Measurements from ENCODE around the gene ASTL. TPM values are rescaled to one million over a fixed set of nuclear protein-coding genes. Genes with fewer than 3 reads are reported as not detected.
"Not testable (repeated sequence)": the region's sequence is repeated elsewhere in the genome, so short reads cannot be mapped to it uniquely, and the experiment has no call there.

Gene ASTL
- total RNA-seq, 3 donors from 2014 or later (not counting 1 experiment from before 2014, with no cell fraction given) = 5.5 to 11.3 (median 8.8) TPM

DNA sequence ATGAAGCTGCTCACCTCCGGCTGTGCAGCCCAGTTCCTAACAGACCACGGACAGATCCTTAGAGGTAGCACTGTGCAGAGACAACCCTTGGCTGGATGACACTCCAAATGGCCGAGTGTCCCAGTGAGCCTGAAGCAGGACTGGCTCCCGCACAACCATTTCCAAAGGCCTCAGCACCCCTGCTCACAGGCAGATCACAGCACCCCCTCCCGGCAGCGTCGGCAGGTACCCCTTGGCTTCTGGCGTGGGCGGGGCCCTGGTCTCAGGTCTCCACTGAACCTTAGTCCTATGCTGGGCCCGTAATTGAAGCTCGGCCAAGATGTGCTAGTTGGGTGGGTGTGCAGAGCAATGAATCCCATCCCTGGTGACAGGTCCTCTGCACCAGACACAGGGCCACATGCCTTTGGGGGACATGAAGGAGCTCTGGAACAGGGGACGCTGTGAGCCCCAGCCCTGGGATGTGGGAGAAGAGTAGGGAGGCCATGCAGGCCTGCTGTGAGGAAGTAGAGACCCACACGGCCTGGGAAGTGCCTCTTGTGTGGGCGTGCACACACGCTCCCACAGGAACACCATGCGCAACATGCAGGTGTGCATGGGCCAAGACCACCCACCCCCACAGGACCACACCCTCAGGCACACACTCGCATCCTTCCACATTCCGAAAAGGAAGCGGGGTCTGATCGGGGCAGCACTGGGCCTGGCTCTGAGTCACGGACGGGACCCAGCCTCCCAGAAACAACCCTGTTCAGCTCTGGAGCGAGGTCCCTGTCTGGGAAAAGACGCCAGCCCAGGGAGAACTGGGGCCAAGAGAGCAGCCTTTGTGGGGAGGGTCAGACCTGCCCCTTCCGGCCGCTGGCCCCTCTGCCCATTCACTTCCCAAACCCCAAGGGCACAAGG is 4.2 kb upstream of the ASTL start:
- intact Hi-C loops (cut with micrococcal nuclease) = no loop called here
- H3K27me3 ChIP-seq (ENCODE audit: control insufficient read depth, insufficient read depth, low read length) = no peaks in the 10 kb centered on the region
- peak overlapping the region; percentile 94 for H3K4me3 Mint-ChIP-seq
- no peaks in the 10 kb centered on the region for H3K27me3 Mint-ChIP-seq (ENCODE audit: low read depth in 2 of 2)
- H3K9me3 Mint-ChIP-seq = no peaks in the 10 kb centered on the region
- peaks cover 76% of the 10 kb centered on the region for H3K4me1 ChIP-seq (ENCODE audit: control insufficient read depth, insufficient read depth, low read length)
- H3K27ac ChIP-seq (ENCODE audit: low read length) = peak overlapping the region; percentile 35
- H3K4me1 Mint-ChIP-seq = peaks cover 21 to 64% of the 10 kb centered on the region in 2 donors
- ATAC-seq = no peak
- no peaks in the 10 kb centered on the region for H3K36me3 Mint-ChIP-seq
- WGBS (ENCODE audit: insufficient coverage) = 68% methylated on average over 24 of the region's 26 CpGs
- H3K36me3 ChIP-seq (ENCODE audit: control insufficient read depth, insufficient read depth, low read length) = peaks cover 26% of the 10 kb centered on the region
- DNase-seq = peak in 1 of 2 donors; percentile 80
- TF ChIP-seq, protein P1, sequence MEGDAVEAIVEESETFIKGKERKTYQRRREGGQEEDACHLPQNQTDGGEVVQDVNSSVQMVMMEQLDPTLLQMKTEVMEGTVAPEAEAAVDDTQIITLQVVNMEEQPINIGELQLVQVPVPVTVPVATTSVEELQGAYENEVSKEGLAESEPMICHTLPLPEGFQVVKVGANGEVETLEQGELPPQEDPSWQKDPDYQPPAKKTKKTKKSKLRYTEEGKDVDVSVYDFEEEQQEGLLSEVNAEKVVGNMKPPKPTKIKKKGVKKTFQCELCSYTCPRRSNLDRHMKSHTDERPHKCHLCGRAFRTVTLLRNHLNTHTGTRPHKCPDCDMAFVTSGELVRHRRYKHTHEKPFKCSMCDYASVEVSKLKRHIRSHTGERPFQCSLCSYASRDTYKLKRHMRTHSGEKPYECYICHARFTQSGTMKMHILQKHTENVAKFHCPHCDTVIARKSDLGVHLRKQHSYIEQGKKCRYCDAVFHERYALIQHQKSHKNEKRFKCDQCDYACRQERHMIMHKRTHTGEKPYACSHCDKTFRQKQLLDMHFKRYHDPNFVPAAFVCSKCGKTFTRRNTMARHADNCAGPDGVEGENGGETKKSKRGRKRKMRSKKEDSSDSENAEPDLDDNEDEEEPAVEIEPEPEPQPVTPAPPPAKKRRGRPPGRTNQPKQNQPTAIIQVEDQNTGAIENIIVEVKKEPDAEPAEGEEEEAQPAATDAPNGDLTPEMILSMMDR (IDR thresholded peaks at IDR 0.05) = no peak
- H3K4me3 ChIP-seq (ENCODE audit: low read length) = peak overlapping the region; percentile 71
- peak overlapping the region; percentile 87 to 94 for H3K27ac Mint-ChIP-seq
- no peaks in the 10 kb centered on the region for H3K9me3 ChIP-seq (ENCODE audit: control insufficient read depth, insufficient read depth, low read length)

DNA sequence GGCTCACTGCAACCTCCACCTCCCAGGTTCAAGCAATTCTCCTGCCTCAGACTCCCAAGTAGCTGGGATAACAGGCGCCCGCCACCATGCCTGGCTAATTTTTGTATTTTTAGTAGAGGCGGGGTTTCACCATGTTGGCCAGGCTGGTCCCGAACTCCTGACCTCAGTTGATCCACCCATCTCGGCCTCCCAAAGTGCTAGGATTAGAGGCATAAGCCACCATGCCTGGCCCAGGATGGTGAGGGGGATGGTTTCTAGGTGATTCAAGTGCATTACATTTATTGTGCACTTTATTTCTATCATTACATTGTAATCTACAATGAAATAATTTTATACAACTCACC is 3.3 kb upstream of the ASTL start:
- H3K27me3 Mint-ChIP-seq (ENCODE audit: low read depth in 2 of 2); ATAC-seq; H3K27me3 ChIP-seq (ENCODE audit: control insufficient read depth, insufficient read depth, low read length); DNase-seq; H3K36me3 Mint-ChIP-seq; H3K27ac ChIP-seq (ENCODE audit: low read length); H3K9me3 Mint-ChIP-seq; H3K4me3 ChIP-seq (ENCODE audit: low read length); intact Hi-C loops (cut with micrococcal nuclease); H3K9me3 ChIP-seq (ENCODE audit: control insufficient read depth, insufficient read depth, low read length): not testable (repeated sequence)
- Mint-ChIP-seq H3K4me1 (peaks cover 21 to 63% of the 10 kb centered on the region in 2 donors), H3K4me3 (peak overlapping the region; percentile 94), H3K27ac (peak overlapping the region; percentile 87 to 94)
- WGBS (ENCODE audit: insufficient coverage) = 89% methylated on average over 5 of the region's 5 CpGs
- peaks cover 26% of the 10 kb centered on the region for H3K36me3 ChIP-seq (ENCODE audit: control insufficient read depth, insufficient read depth, low read length)
- peaks cover 74% of the 10 kb centered on the region for H3K4me1 ChIP-seq (ENCODE audit: control insufficient read depth, insufficient read depth, low read length)

GRCh38 chr2:96140941-96141623 is 2.8 kb upstream of the ASTL start:
- Histone ChIP-seq H3K9me3 (ENCODE audit: control insufficient read depth, insufficient read depth, low read length) (no peaks in the 10 kb centered on the region), H3K36me3 (ENCODE audit: control insufficient read depth, insufficient read depth, low read length) (peaks cover 26% of the 10 kb centered on the region), H3K4me3 (ENCODE audit: low read length) (no peak overlapping the region), H3K27ac (ENCODE audit: low read length) (no peak overlapping the region), H3K27me3 (ENCODE audit: control insufficient read depth, insufficient read depth, low read length) (no peaks in the 10 kb centered on the region), H3K4me1 (ENCODE audit: control insufficient read depth, insufficient read depth, low read length) (peaks cover 69% of the 10 kb centered on the region)
- peaks cover 21 to 57% of the 10 kb centered on the region in 2 donors for H3K4me1 Mint-ChIP-seq
- DNase-seq (no peak), ATAC-seq (no peak)
- H3K27me3 Mint-ChIP-seq (ENCODE audit: low read depth in 2 of 2) = no peaks in the 10 kb centered on the region
- 94% methylated on average over 13 of the region's 13 CpGs for WGBS (ENCODE audit: insufficient coverage)
- peak overlapping the region in 1 of 2 donors; percentile 94 for H3K27ac Mint-ChIP-seq
- TF ChIP-seq, protein P1 (IDR thresholded peaks at IDR 0.05) = no peak
- no peaks in the 10 kb centered on the region for H3K36me3 Mint-ChIP-seq
- intact Hi-C loops (cut with micrococcal nuclease) = no loop called here
- no peak overlapping the region for H3K4me3 Mint-ChIP-seq
- H3K9me3 Mint-ChIP-seq = no peaks in the 10 kb centered on the region

DNA sequence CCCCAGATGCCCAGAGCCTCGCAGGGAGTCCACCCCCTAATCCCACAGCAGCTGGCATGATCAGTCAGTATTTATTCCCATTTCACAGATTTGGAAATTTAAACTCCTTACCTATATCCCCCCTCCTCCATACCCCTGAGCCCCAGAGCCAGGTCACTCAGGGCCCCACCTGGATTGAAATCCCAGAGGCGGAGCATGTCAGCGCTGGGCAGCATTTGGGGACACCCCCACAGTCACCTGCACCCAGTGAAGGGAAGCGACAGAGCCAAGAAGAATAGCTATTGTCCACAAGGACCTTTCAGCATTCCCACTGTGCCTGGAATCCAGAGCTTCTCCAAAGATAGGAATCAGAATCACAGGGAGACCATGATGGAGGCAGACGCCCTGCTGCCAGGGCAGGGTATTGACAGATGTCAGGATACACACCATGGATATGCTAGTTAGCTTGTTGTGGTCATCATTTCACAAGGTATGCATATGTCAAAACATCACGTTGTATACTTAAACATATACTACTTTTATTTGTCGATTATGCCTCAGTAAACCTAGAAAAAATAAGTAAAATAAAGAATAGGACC is 968 bp upstream of the ASTL start:
- no peak overlapping the region for H3K27ac ChIP-seq (ENCODE audit: low read length)
- ATAC-seq (no peak), DNase-seq (no peak)
- Mint-ChIP-seq H3K27me3 (ENCODE audit: low read depth in 2 of 2) (no peaks in the 10 kb centered on the region), H3K27ac (peak overlapping the region; percentile 61 to 82), H3K4me3 (no peak overlapping the region), H3K9me3 (no peaks in the 10 kb centered on the region), H3K4me1 (peaks cover 18 to 51% of the 10 kb centered on the region in 2 donors), H3K36me3 (no peaks in the 10 kb centered on the region)
- intact Hi-C loops (cut with micrococcal nuclease) = no loop called here
- H3K36me3 ChIP-seq (ENCODE audit: control insufficient read depth, insufficient read depth, low read length) = peaks cover 25% of the 10 kb centered on the region
- no peaks in the 10 kb centered on the region for H3K9me3 ChIP-seq (ENCODE audit: control insufficient read depth, insufficient read depth, low read length)
- TF ChIP-seq, protein P1 (IDR thresholded peaks at IDR 0.05) = no peak
- 90% methylated on average over 5 of the region's 7 CpGs for WGBS (ENCODE audit: insufficient coverage)
- H3K4me1 ChIP-seq (ENCODE audit: control insufficient read depth, insufficient read depth, low read length) = peaks cover 56% of the 10 kb centered on the region
- no peaks in the 10 kb centered on the region for H3K27me3 ChIP-seq (ENCODE audit: control insufficient read depth, insufficient read depth, low read length)
- no peak overlapping the region for H3K4me3 ChIP-seq (ENCODE audit: low read length)

Data from natural killer cell (primary cell).